Measurements from ENCODE around the gene CASP5. TPM values are rescaled to one million over a fixed set of nuclear protein-coding genes. Genes with fewer than 3 reads are reported as not detected.
"Not testable (repeated sequence)": the region's sequence is repeated elsewhere in the genome, so short reads cannot be mapped to it uniquely, and the experiment has no call there.

Gene CASP5
- 6.9 TPM in 1 of 2 replicates, not detected in the other for total RNA-seq

DNA sequence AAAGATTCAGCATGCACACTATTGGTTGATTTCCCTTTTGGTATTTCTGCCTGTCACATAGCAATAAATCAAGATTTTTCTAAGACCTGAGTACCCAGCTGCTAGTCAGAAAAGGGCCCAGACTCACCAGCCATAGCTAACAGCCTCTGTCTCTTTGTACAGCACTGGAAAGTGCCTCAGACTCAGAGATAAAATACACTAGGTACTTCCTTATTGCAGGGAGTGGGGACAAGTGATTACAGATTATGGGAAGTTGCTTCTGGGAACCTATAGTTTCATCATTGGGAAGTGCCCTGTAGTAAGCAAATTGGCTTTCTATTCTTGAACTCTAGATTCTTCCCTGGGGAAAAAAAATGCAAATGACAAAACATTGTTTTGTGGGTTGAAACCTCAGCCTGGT is at the start of gene CASP5:
CASP5 (minus strand) TSS at position 166 of the 400 bp plus-strand sequence; CDS start at position 134, 32 bp downstream.
- FAIRE-seq, result no peak
- H3K4me3 ChIP-seq (ENCODE audit: low read depth, low read length), result no peak within 1 kb of the TSS
- no peak for DNase-seq (ENCODE audit: low read depth)
- H3K27me3 ChIP-seq (ENCODE audit: control insufficient read depth, insufficient read depth, low read length), result no peaks in the 10 kb centered on the region
- H3K36me3 ChIP-seq (ENCODE audit: control insufficient read depth, insufficient read depth, low read length), result peaks cover 2% of the 10 kb centered on the region
- TF ChIP-seq, protein P1, sequence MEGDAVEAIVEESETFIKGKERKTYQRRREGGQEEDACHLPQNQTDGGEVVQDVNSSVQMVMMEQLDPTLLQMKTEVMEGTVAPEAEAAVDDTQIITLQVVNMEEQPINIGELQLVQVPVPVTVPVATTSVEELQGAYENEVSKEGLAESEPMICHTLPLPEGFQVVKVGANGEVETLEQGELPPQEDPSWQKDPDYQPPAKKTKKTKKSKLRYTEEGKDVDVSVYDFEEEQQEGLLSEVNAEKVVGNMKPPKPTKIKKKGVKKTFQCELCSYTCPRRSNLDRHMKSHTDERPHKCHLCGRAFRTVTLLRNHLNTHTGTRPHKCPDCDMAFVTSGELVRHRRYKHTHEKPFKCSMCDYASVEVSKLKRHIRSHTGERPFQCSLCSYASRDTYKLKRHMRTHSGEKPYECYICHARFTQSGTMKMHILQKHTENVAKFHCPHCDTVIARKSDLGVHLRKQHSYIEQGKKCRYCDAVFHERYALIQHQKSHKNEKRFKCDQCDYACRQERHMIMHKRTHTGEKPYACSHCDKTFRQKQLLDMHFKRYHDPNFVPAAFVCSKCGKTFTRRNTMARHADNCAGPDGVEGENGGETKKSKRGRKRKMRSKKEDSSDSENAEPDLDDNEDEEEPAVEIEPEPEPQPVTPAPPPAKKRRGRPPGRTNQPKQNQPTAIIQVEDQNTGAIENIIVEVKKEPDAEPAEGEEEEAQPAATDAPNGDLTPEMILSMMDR (IDR thresholded peaks at IDR 0.05; ENCODE audit: insufficient read depth, low read length, severe bottlenecking), result no peak

GRCh38 chr11:105072080-105072479 is 49.1 kb upstream of the CASP5 start:
- H3K4me3 ChIP-seq (ENCODE audit: low read depth, low read length); H3K27me3 ChIP-seq (ENCODE audit: control insufficient read depth, insufficient read depth, low read length); H3K36me3 ChIP-seq (ENCODE audit: control insufficient read depth, insufficient read depth, low read length); FAIRE-seq; DNase-seq (ENCODE audit: low read depth): not testable (repeated sequence)

DNA sequence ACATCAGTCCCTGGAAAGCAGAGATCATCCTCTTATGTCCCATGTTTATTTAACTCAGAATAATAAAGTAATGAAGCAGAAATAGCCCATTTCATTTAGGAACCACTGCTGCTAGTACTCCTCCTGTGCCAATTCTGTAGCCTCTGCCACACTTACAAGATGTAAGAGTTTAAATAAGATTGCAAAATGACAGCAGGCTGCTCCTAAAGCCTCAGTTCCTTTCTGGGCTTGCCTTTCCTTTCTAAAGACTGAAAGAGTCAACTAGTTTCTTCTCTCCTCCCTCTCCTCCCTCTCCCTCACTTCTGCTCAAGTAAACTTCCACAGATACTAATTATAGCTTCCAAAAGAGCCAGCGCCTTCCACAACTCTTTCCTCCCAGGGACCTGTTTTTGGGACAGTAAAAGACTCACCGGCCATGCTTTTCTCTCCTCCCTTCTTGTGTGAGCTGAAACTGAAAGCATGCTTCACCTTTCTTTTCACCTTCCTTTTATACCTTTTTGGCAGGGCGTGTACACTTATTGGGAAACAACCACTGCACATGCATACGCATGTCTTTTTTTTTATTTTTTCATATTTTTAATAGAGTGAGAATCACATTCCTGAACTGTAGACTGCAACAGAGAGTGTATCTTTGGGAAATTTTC is 48.2 kb upstream of the CASP5 start:
- DNase-seq (ENCODE audit: low read depth), result peak; percentile 49
- TF ChIP-seq, protein P1 (IDR thresholded peaks at IDR 0.05; ENCODE audit: insufficient read depth, low read length, severe bottlenecking), result no peak
- H3K4me3 ChIP-seq (ENCODE audit: low read depth, low read length), result no peak overlapping the region
- H3K27me3 ChIP-seq (ENCODE audit: control insufficient read depth, insufficient read depth, low read length), result no peaks in the 10 kb centered on the region
- no peaks in the 10 kb centered on the region for H3K36me3 ChIP-seq (ENCODE audit: control insufficient read depth, insufficient read depth, low read length)
- no peak for FAIRE-seq

- Histone ChIP-seq H3K27me3 (ENCODE audit: control insufficient read depth, insufficient read depth, low read length) (no peaks in the 10 kb centered on the region), H3K36me3 (ENCODE audit: control insufficient read depth, insufficient read depth, low read length) (no peaks in the 10 kb centered on the region), H3K4me3 (ENCODE audit: low read depth, low read length) (no peak overlapping the region)
- TF ChIP-seq, protein P1 (IDR thresholded peaks at IDR 0.05; ENCODE audit: insufficient read depth, low read length, severe bottlenecking), result no peak
- DNase-seq (ENCODE audit: low read depth), result peak; percentile 18
- FAIRE-seq, result no peak
Observed at GRCh38 chr11:105070306-105070705, 47.3 kb upstream of the CASP5 start.

- H3K27me3 ChIP-seq (ENCODE audit: control insufficient read depth, insufficient read depth, low read length); DNase-seq (ENCODE audit: low read depth); H3K4me3 ChIP-seq (ENCODE audit: low read depth, low read length); H3K36me3 ChIP-seq (ENCODE audit: control insufficient read depth, insufficient read depth, low read length): not testable (repeated sequence)
- FAIRE-seq, result peak; percentile 52
Observed at GRCh38 chr11:105069749-105070148, 46.8 kb upstream of the CASP5 start.

GRCh38 chr11:105063245-105063941 is 40.4 kb upstream of the CASP5 start:
- not testable (repeated sequence) for H3K36me3 ChIP-seq (ENCODE audit: control insufficient read depth, insufficient read depth, low read length); H3K27me3 ChIP-seq (ENCODE audit: control insufficient read depth, insufficient read depth, low read length); H3K4me3 ChIP-seq (ENCODE audit: low read depth, low read length); FAIRE-seq
- peak; percentile 26 for DNase-seq (ENCODE audit: low read depth)

GRCh38 chr11:105057432-105057831 is 34.5 kb upstream of the CASP5 start:
- Histone ChIP-seq H3K36me3 (ENCODE audit: control insufficient read depth, insufficient read depth, low read length) (no peaks in the 10 kb centered on the region), H3K4me3 (ENCODE audit: low read depth, low read length) (no peak overlapping the region), H3K27me3 (ENCODE audit: control insufficient read depth, insufficient read depth, low read length) (no peaks in the 10 kb centered on the region)
- TF ChIP-seq, protein P1 (IDR thresholded peaks at IDR 0.05; ENCODE audit: insufficient read depth, low read length, severe bottlenecking), result no peak
- FAIRE-seq (no peak), DNase-seq (ENCODE audit: low read depth) (no peak)
